ENCODE results near the gene GASK1A.

GASK1A gene

GRCh38 chr3:43094381-43094780 is 115.3 kb downstream of the GASK1A start:
- no peak for DNase-seq

DNA sequence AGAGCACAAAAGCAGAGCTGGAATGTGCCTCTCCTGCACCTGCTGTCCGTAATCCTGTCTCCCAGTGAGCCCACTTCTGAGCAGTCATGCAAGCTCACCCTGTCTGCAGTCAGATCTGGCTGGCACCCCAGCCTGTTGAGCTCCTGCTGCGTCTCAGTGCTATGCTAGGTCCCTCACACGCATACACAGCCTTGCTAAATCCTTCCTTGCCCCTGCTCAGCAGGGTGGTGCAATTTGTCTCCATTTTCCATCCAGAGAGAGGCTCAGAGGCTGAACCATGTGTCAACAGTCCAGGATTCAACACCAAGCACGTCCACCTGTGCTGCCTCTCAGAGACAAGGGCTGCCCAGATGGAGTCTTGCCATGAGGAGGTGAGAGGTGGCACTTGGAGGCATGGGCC is 115.7 kb downstream of the GASK1A start:
- DNase-seq: no peak

GRCh38 chr3:43095370-43095769 is 116.3 kb downstream of the GASK1A start:
- no peak for DNase-seq

GRCh38 chr3:43096761-43097160 is 117.7 kb downstream of the GASK1A start:
- DNase-seq: no peak

- DNase-seq: no peak
These were observed 118.4 kb downstream of the GASK1A start for GRCh38 chr3:43097400-43098080.

- DNase-seq: no peak
These were observed 119.7 kb downstream of the GASK1A start for GRCh38 chr3:43098761-43099160.

GRCh38 chr3:43102773-43103480 is 123.8 kb downstream of the GASK1A start:
- no peak for DNase-seq

DNA sequence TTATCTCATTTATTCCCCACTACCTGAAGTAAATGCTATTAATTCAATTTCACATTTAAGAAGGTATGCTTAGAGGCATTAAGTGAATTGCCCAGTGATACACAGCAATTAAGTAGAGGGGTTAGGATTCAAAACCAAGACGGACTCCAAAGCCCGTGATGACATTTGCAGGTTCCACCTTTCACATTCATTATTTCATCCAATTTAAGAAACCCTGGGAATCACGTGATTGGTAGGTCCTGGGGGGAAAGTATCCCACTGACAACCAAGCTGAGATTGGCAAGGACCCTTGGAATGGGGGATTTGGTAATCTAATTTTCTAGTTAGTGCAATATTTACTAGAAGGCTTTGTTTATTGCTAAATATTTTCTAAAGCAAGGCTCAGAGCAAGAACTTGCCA is 124.9 kb downstream of the GASK1A start:
- DNase-seq: no peak

DNA sequence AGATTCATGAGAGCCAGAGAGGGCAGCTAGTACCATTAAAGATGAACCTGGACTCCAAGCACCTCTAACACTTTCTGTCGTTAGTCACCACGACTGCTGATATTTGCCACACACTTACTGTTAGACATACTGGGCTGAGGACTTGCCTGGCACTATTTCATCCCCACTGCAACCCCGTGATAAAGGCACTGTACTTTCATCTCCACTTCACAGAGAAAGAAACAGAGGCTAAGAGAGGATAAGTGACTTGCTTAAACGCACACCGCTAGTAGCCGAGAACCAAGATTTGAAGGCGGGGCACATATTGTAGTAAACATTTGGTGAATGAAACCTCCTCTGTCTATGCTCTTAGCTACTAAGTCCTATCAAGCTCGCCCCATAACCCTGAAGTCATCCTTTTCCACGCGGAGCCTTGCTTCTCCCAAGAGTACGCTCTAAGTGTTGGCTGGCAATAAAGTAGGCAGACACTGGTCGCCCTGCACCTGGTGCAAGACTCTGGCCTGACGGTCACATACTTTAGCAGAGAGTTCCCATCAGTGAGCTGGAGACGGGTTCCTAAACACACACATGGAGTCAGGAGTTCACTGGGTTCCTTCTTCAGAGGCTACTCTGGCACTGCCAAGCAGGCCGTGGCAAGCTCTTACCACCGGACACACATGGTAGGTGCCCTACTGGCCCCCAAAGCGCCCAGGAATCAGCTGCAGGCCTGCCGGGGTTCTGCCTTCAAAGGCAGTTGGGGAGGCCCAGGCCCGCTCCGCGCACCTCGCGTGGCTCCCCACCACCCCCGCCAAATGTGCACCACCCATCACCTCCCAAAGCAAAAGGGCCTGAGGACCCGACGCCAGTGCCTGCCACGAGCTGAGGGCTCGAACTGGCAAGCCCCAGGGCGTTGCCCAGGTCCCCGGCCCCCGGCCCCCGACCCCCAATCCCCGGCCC is 125.8 kb downstream of the GASK1A start:
- no peak for DNase-seq

GRCh38 chr3:43105596-43106292 is 126.6 kb downstream of the GASK1A start, which contains the start of gene POMGNT2:
Gene POMGNT2, minus strand, starts transcription at chr3:43106079. Its CDS starts 24,648 bp downstream, at chr3:43081431.
- DNase-seq: peak; percentile 67

- DNase-seq: no peak
These were observed 127.2 kb downstream of the GASK1A start for GRCh38 chr3:43106293-43106628.

Measured in GOT3 (cell line).